T-helper 1 cell (primary cell): Measurements from ENCODE around the gene CCNG2.

ENCODE experiments used
- DNase-seq, 5 donors: peaks; one replicate each; pipeline ENCODE4 v3.0.0-alpha.2; 2012 to 2020

CCNG2 gene

DNA sequence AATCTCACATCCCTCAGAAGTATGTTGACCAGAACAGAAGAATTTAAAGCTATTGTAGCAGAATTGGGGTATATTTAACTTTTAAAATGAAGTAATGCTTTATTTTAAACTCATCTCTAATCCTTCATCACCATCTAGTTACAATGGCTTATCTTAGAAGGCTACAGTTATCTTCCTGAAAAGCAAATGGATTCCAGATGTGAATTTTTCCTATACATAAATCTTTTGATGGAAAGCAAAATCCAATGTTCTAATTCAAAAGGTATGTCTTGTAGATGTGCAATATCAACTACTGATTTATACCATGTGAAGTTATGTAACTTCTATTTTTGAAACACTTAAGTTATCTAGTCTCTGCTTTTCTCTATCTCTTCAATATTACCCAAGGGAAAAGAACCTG lies 47.6 kb downstream of the CCNG2 start:
- DNase-seq = no peak

DNA sequence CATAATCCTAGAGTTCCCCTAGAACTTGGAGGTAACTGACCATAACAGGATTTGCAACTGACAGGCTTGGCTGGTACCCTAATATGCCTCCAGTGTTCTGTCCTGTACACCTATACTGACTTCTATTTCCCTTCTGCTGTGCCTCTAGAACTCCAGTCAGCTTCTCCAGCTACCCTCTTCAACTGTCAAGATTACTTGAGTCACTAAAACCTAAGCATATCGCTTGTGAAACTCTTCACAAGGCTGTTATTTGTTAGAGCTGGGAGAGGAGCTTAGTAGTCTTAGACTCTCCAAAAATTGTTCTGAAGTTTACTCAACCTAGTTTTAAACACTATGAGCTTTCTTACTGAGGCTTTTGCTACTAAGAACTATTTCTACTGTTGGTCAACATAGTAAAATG lies 52.0 kb downstream of the CCNG2 start:
- no peak for DNase-seq

DNA sequence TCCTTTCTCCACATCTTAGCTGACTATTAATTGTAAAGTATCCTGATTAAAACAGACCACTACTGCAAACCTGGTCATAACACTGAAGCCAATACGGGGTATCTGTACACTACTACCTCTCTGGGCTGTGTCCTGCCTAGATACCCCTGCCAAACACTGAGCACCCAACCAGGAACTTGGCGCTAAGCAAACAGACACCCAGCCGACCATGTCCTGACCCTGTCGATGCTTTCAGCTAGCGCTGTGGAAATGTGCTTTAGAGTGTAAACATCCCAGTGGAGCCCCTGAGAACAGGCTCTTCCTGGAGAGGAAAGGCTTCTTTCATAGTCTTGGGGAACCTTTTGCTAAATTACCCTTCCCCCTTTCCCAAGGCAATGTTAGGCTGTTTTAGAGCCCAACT lies 52.9 kb downstream of the CCNG2 start:
- DNase-seq = no peak

DNA sequence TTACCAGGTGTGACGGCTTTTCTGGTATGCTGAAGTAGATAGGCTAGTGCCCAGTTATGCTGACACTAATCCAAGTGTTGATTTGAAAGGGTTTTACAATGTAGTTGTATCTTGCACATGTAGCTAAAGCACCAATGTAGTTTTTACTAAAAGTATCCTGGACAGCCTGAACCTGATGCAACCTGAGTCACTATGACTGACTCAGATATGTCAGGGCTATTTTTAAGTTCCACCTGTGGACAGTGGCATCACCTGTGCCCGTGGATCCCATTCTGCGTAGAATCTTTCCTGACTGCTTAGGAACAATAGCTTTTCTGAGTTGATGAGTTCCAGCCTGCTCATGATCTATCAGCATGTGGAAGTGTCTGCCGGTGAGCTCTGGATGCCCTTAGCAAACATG lies 58.1 kb downstream of the CCNG2 start:
- DNase-seq = no peak

DNA sequence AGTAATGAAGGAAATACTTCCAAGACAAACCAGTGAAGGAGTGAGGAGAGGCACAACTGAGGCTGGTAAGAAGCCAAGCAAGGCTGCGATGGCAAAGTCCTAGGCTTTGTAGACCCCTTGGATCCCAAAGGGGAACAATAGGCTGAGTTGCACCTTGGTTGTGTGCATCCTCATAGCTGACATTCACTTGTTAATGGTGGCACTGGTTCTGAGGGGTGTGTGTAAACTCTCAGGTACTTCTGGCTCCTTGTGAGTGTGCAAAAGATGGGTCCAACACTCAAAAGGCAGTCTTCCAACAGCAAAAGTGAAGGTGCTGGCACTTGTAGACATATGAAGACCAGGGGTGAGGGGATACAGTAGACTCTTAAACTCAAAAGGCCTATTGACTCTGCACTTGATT lies 60.5 kb downstream of the CCNG2 start:
- no peak for DNase-seq

DNA sequence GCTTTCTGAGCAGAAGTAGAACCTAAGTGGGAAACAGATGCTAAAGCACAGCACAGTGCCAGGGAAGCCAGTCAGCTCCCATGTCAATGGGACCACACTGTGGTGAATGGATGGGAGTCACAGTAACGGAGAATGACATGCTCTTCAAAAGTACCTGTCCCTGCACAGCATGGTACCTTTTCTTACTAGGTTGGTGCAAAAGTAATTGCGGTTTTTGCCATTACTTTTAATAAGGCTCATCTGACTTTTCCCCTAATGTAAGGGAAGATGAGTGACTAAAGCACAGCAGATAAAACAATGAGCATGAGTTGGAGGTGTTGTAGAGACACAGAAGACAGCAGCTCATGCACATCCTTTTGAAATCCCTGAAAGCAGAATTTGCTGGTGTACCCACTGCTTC lies 62.3 kb downstream of the CCNG2 start:
- no peak for DNase-seq
